Liver (tissue), 9 donors: ENCODE measurements around the gene NKX2-3. TPM values are rescaled to one million over a fixed set of nuclear protein-coding genes. Genes with fewer than 3 reads are reported as not detected.

Experiments used
- DNase-seq: peaks from one replicate; pipeline ENCODE4 v3.0.0-alpha.2; 2017; ENCODE audit warnings: low spot score
- H3K27ac ChIP-seq, 2 donors: one replicate each; pipeline ENCODE4 v1.7.0; 2013; ENCODE audit warnings: inconsistent platforms in 2 of 2, low read length in 2 of 2, control low read depth in 1 of 2, low read depth in 1 of 2, mild to moderate bottlenecking in 1 of 2
- H3K27me3 ChIP-seq, 4 donors: one replicate each; pipeline versions ENCODE4 v1.6.1 to v1.7.0; 2013; ENCODE audit warnings: low read length in 3 of 4, inconsistent platforms in 1 of 4, mild to moderate bottlenecking in 1 of 4, moderate library complexity in 1 of 4; ENCODE audit not compliant: control insufficient read depth in 4 of 4, insufficient read depth in 4 of 4
- H3K36me3 ChIP-seq, 4 donors: one replicate each; pipeline versions ENCODE4 v1.6.1 to v1.7.0; 2013; ENCODE audit warnings: low read length in 3 of 4, mild to moderate bottlenecking in 3 of 4, low read depth in 1 of 4, moderate library complexity in 1 of 4; ENCODE audit not compliant: control insufficient read depth in 4 of 4, insufficient read depth in 3 of 4
- H3K4me1 ChIP-seq, 4 donors: one replicate each; pipeline versions ENCODE4 v1.6.1 to v1.7.0; 2013; ENCODE audit warnings: low read length in 3 of 4, mild to moderate bottlenecking in 3 of 4, moderate library complexity in 1 of 4; ENCODE audit not compliant: control insufficient read depth in 4 of 4, insufficient read depth in 4 of 4
- H3K4me3 ChIP-seq, 3 donors: one replicate each; pipeline versions ENCODE4 v1.6.1 to v1.7.0; 2013; ENCODE audit warnings: low read length in 3 of 3, control low read depth in 1 of 3, low read depth in 1 of 3, mild to moderate bottlenecking in 1 of 3
- H3K9ac ChIP-seq, 2 donors: one replicate each; pipeline ENCODE4 v1.7.0; 2013; ENCODE audit warnings: low read length in 2 of 2, mild to moderate bottlenecking in 2 of 2, moderate library complexity in 2 of 2, control low read depth in 1 of 2, low read depth in 1 of 2
- H3K9me3 ChIP-seq, 4 donors: one replicate each; pipeline versions ENCODE4 v1.6.1 to v1.7.0; 2013; ENCODE audit warnings: low read length in 3 of 4; ENCODE audit not compliant: control insufficient read depth in 4 of 4
- ATF3 ChIP-seq: IDR thresholded peaks from 2 replicates; pipeline ENCODE4 v1.6.1; 2016; ENCODE audit warnings: antibody characterized with exemption
- CTCF ChIP-seq: fragments of 150-350 bp; IDR thresholded peaks from 2 replicates; pipeline ENCODE4 v1.5.1; 2017; ENCODE audit warnings: improper control_type of control experiment, low read depth, low read length; ENCODE audit not compliant: missing input control
- EGR1 ChIP-seq, 2 donors: IDR thresholded peaks; 2 replicates each; pipeline ENCODE4 v1.6.1; 2016 to 2018; ENCODE audit warnings: antibody characterized with exemption in 2 of 2, low read depth in 2 of 2
- FOXA1 ChIP-seq: IDR thresholded peaks from 2 replicates; pipeline ENCODE4 v1.6.1; 2016; ENCODE audit warnings: antibody characterized with exemption
- GABPA ChIP-seq, 2 donors: IDR thresholded peaks in 1 of 2; conservative IDR thresholded peaks in 1 of 2; 2 replicates each; pipeline ENCODE4 v1.6.1; 2016; ENCODE audit warnings: antibody characterized with exemption in 2 of 2, mild to moderate bottlenecking in 1 of 2, moderate library complexity in 1 of 2
- HNF4A ChIP-seq, 2 donors: conservative IDR thresholded peaks; 2 replicates each; pipeline ENCODE4 v1.6.1; 2016; ENCODE audit warnings: antibody characterized with exemption in 2 of 2, mild to moderate bottlenecking in 2 of 2
- HNF4G ChIP-seq: IDR thresholded peaks from 2 replicates; pipeline ENCODE4 v1.6.1; 2016; ENCODE audit warnings: antibody characterized with exemption
- JUND ChIP-seq, 2 donors: IDR thresholded peaks; 2 replicates each; pipeline ENCODE4 v1.6.1; 2016; ENCODE audit warnings: antibody characterized with exemption in 2 of 2
- MAX ChIP-seq: IDR thresholded peaks from 2 replicates; pipeline ENCODE4 v1.6.1; 2016; ENCODE audit warnings: antibody characterized with exemption
- NR2F2 ChIP-seq: IDR thresholded peaks from 2 replicates; pipeline ENCODE4 v1.6.1; 2016; ENCODE audit warnings: antibody characterized with exemption
- RAD21 ChIP-seq, 2 donors: IDR thresholded peaks; 2 replicates each; pipeline ENCODE4 v1.6.1; 2016; ENCODE audit warnings: antibody characterized with exemption in 2 of 2, mild to moderate bottlenecking in 2 of 2
- REST ChIP-seq: IDR thresholded peaks from 2 replicates; pipeline ENCODE4 v1.6.1; 2016; ENCODE audit warnings: antibody characterized with exemption, mild to moderate bottlenecking
- RXRA ChIP-seq, 2 donors: IDR thresholded peaks; 2 replicates each; pipeline ENCODE4 v1.6.1; 2017 to 2018; ENCODE audit warnings: antibody characterized with exemption in 2 of 2, mild to moderate bottlenecking in 1 of 2
- SP1 ChIP-seq: IDR thresholded peaks from 2 replicates; pipeline ENCODE4 v1.6.1; 2018; ENCODE audit warnings: antibody characterized with exemption, mild to moderate bottlenecking
- TAF1 ChIP-seq: conservative IDR thresholded peaks from 2 replicates; pipeline ENCODE4 v1.6.1; 2016; ENCODE audit warnings: antibody characterized with exemption, mild to moderate bottlenecking
- ZBTB33 ChIP-seq: IDR thresholded peaks from 2 replicates; pipeline ENCODE4 v1.6.1; 2016; ENCODE audit warnings: antibody characterized with exemption
- WGBS: extraction: QIAGEN DNeasy Blood & Tissue Kit; methylation state at CpG from one replicate; pipeline ENCODE4 v1.1.7; 2013; 5-methylcytosine and 5-hydroxymethylcytosine counted together
- polyA plus RNA-seq, 2 donors: library from polyadenylated mRNA; stranded (reverse) in 1 of 2; unstranded in 1 of 2; fragments of 200-250 nt in 1 of 2; fragments of >200 nt in 1 of 2; fragmentation: Nextera tagmentation in 1 of 2; extraction: Ambion mirVana in 1 of 2; gene quantifications; one replicate each; pipeline versions ENCODE4 v1.2.1 to v1.2.3, GENCODE V29; 2013 to 2015
- total RNA-seq, 2 donors: library from RNA; depleted of rRNA; stranded (reverse); fragments of >200 nt; gene quantifications; one replicate each; pipeline ENCODE4 v1.2.3, GENCODE V29; 2014
- donor health status: healthy.
- donor health status: healthy.
- donor health status: healthy.
- donor health status: healthy.
- donor health status: healthy.

Gene NKX2-3
- total and polyA plus RNA-seq, 4 donors, result 0.06 to 0.09 TPM; not detected in 2

GRCh38 chr10:99530108-99531025 is 2.4 kb upstream of the NKX2-3 start:
- H3K4me3 ChIP-seq, result no peak overlapping the region
- H3K27ac ChIP-seq, result no peak overlapping the region
- peaks cover 0 to 9% (median 0%) of the 10 kb centered on the region in 4 donors for H3K9me3 ChIP-seq
- H3K27me3 ChIP-seq, result peaks cover 0 to 65% (median 41%) of the 10 kb centered on the region in 4 donors
- H3K9ac ChIP-seq, result no peak overlapping the region
- H3K4me1 ChIP-seq, result peaks cover 7 to 23% (median 10%) of the 10 kb centered on the region in 4 donors
- no peak for TF ChIP-seq FOXA1
- no peak for TF ChIP-seq CTCF
- TF ChIP-seq HNF4A (conservative IDR thresholded peaks at IDR 0.05), result no peak
- no peak for TF ChIP-seq JUND (IDR thresholded peaks at IDR 0.05)
- no peak for TF ChIP-seq TAF1
- no peak for TF ChIP-seq GABPA (IDR thresholded peaks at IDR 0.05 in 1 of 2, conservative IDR thresholded peaks at IDR 0.05 in 1 of 2)
- TF ChIP-seq SP1, result no peak
- no peak for TF ChIP-seq ZBTB33
- no peak for TF ChIP-seq REST
- DNase-seq, result no peak
- H3K36me3 ChIP-seq, result no peaks in the 10 kb centered on the region
- WGBS, result 10% methylated on average over 46 of the region's 46 CpGs

GRCh38 chr10:99531026-99531695 is 1.6 kb upstream of the NKX2-3 start:
- no peak overlapping the region for H3K4me3 ChIP-seq
- H3K27ac ChIP-seq, result no peak overlapping the region
- peaks cover 0 to 9% (median 0%) of the 10 kb centered on the region in 4 donors for H3K9me3 ChIP-seq
- H3K9ac ChIP-seq, result no peak overlapping the region
- peaks cover 5 to 68% (median 39%) of the 10 kb centered on the region in 4 donors for H3K27me3 ChIP-seq
- H3K4me1 ChIP-seq, result peaks cover 14 to 31% (median 15%) of the 10 kb centered on the region in 4 donors
- DNase-seq, result no peak
- 13% methylated on average over 40 of the region's 40 CpGs for WGBS
- no peaks in the 10 kb centered on the region for H3K36me3 ChIP-seq
- TF ChIP-seq ATF3, result no peak
- no peak for TF ChIP-seq EGR1 (IDR thresholded peaks at IDR 0.05; ENCODE audit: low read depth in 2 of 2)
- TF ChIP-seq HNF4A (conservative IDR thresholded peaks at IDR 0.05), result no peak
- TF ChIP-seq RAD21 (IDR thresholded peaks at IDR 0.05), result no peak
- no peak for TF ChIP-seq JUND (IDR thresholded peaks at IDR 0.05)
- no peak for TF ChIP-seq SP1
- no peak for TF ChIP-seq MAX
- TF ChIP-seq NR2F2, result no peak
- TF ChIP-seq HNF4G, result no peak
- TF ChIP-seq RXRA (IDR thresholded peaks at IDR 0.05), result no peak
- no peak for TF ChIP-seq CTCF
- no peak for TF ChIP-seq ZBTB33
